Activated CD8-positive, alpha-beta memory T cell treated with anti-CD3 and anti-CD28 coated beads for 48 hours (primary cell): ENCODE results near the gene TPRG1L.
"Not testable (repeated sequence)": the region's sequence is repeated elsewhere in the genome, so short reads cannot be mapped to it uniquely, and the experiment has no call there.

ENCODE experiments used
- DNase-seq, 3 experiments: peaks; one replicate each; pipeline ENCODE4 v3.0.0-alpha.2; 2020; ENCODE audit warnings: low read depth in 2 of 3, low spot score in 2 of 3

Gene TPRG1L

DNA sequence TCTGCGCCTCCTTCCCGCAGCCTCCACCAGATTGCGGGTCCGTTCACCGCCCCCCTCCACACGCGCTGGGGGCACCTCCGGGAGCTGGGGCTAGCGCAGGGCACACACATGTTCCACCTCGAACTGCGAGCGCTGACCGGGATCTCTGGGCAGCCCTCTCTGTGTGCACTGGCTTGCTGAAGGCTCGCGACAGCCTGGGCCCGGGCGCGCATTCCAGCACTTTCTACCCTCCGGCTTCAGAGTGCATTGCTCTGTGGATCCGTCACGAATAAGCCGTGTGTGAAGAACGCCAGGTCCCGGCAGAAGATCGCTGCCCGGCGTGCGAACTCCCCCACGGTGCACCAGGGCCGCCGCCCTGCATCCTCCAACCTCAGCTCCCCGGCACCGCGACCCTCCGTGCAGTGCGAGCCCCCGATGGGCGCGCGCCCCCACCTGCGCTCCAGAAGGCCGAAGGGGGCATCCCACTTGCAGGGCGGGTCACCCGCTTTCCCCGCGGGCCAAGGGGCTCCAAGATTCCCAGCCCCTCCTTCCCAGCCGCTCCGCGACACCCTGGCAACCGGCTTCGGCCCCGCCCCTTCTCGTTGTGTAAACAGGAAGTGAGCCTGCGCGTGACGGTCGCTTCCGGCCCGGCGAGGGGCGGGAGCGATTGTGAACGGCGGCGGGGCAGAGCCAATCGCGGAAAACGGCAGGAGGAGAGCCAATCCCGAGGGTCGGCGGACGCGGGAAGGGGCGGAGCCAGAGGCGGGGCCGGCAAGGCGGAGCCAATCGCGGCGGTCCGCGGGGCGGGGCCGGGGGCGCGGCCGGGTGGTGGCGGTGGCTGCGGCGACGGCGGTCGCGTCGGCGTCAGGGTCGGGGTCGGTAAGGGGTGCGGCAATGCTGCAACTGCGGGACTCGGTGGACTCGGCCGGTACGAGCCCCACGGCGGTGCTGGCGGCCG, at the start of gene TPRG1L:
TPRG1L (plus strand) TSS at position 816 of the 937 bp plus-strand sequence; CDS start at position 874, 58 bp downstream.
- peak; percentile 94 to 97 (median 97) for DNase-seq

DNA sequence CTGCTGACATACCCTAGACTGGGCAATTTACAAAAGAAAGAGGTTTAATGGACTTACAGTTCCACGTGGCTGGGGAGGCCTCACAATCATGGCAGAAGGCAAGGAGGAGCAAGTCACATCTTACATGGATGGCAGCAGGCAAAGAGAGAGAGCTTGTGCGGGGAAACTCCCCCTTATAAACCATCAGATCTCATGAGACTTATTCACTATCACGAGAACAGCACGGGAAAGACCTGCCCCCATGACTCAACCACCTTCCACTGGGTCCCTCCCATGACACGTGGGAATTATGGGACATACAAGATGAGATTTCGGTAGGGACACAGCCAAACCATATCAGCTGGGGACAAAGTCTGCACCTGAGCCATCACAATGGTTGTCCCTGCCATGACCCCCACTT, 49.3 kb upstream of the TPRG1L start:
- DNase-seq, result not testable (repeated sequence)

DNA sequence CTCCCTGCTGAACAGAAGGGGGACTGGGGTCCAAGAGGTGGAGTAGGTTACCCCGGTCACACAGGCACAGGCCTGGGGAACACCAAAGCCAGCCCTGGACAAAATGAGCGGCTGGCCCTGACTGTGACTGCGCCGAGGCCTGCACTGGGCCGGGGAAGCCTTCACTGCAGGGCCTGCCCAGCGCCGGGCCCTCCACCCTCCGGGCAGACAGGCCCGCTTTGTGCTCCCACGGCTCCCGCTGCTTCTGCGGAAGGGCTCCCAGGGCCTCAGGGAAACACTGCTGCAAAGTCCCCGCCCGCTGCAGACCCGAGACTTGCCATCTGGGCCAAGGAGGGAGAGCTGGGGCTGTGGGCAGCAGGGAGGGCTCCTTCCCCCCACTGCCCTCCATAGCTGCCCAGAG, 48.8 kb upstream of the TPRG1L start:
- DNase-seq, result no peak

DNA sequence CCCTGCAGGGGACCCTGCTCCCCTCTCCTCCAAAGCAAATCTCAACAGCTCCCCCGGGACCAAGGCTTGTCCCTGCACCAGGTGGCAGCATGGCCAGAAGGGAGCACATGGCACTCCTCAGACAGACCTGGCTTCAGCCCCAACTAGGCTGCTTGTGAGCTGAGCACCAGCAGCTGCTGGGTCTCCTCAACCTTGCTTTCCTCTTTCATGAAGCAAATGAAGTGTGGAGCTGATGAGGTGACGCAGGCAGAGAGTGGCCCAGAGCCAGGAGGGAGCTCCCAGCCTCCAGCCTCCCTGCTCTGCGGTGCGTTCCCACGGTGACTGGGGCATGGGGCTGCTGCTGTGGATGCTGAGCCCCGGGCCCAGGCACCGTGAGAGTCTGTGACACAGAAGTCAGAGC, 47.5 kb upstream of the TPRG1L start:
- no peak for DNase-seq

DNA sequence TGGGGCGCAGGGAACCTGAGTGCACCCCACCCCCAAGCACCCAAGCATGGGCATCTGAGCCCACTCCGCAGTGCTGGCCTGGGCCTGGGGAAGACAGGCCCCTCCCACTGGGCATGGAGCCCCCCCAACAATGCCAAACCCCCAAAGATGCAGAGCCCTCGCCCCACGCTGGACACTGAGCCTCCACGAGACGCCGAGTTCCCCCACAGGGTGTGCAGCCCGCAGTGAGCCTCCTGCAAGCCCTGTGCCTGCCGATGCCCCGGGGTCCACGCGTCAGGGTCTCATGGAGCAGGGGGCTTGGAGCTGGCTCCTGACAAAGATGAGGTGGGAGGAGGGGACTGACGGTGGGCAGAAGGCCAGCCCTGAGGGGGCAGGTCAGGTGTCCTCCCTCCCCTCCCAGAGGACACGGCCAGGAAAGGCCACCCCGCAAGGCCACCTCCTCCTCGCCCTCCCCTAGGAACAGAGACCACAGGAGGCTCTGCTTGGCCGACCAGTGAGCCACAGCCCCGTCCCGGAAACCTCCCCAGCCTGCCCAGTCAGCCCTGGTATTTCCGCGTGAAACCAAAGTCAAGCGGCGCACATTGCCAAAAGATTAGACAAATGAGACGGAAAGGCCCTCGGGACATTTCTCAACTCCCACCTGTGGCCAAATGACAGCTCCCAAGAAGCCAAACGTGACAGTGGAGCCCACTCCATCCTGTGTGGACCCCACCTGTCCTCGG, 46.9 kb upstream of the TPRG1L start:
- DNase-seq, result no peak

DNA sequence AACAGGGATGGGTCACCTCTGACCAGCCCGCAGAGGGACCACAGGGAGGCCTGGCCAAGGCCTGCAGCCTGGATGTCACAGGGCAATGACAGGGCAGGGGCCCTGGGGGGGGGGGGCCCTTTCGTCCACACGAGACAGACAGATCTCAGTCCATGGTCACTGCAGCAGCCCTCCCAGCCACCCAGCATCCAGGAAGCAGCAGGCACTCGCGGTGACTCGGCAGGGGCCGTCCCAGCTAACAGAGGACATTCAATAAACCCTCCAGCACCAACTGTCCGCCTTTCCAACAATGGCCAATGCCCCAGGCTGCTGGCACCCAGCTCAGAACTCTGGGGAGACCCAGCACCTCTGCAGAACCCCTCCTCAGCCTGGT, 46.4 kb upstream of the TPRG1L start:
- no peak for DNase-seq

DNA sequence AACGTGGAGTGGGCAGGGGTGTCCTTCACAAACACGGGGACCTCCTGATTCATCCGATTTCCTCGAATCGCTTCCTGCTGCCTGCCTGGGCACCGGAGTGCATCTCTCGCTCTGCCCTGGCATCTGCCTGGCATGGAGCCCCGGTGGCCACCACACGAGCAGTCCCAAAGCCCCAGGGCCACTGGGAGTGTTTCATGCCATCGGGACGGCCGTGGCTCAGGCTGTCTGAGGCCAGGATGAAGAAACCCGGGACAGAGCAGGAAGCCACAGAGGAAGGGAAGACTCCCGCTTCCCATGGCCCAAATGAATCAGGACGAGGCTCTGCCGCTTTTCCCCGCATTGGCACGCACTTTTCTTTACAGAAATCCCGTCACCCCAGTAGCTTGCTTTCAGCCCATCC, 45.9 kb upstream of the TPRG1L start:
- no peak for DNase-seq

DNA sequence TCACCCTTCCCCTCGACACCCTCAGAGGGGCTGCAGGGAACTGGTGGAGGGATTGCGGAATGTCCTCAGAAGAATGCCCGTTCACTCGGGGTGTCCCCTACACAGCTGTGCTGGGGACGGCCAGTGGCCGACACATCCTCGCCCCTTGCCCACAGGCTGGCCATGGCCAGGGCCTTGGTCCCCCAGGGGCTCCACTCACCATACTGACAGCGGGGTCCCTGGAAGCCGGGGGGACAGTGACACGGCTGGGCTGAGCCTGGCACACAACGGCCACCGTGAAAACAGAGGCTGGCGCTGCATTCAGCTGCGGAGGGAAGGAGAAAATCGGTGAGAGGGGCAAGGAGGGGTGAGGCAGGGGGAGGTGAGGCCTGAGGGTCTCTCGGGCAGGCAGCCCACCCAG, 45.2 kb upstream of the TPRG1L start:
- DNase-seq, result no peak

DNA sequence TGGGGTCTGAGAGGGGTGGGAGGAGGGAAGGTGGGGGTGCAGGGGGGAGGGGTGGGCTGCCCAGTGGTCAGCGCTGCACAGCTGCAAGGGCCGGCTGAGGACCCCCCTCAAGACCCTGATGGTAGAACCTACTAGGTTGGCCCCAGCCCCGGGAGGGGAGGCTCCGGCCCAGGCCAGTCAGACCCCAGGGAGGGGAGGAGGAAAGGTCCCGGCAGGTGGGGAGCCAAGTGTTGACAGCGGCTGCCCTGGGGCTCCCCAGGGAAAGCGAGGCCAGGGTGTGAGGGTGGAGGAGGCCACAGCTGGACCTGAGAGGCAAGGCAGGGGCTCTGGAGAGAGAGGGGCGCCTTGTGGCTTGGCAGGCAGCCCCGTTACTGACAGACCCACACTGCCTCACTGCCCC, 44.6 kb upstream of the TPRG1L start:
- DNase-seq, result no peak

DNA sequence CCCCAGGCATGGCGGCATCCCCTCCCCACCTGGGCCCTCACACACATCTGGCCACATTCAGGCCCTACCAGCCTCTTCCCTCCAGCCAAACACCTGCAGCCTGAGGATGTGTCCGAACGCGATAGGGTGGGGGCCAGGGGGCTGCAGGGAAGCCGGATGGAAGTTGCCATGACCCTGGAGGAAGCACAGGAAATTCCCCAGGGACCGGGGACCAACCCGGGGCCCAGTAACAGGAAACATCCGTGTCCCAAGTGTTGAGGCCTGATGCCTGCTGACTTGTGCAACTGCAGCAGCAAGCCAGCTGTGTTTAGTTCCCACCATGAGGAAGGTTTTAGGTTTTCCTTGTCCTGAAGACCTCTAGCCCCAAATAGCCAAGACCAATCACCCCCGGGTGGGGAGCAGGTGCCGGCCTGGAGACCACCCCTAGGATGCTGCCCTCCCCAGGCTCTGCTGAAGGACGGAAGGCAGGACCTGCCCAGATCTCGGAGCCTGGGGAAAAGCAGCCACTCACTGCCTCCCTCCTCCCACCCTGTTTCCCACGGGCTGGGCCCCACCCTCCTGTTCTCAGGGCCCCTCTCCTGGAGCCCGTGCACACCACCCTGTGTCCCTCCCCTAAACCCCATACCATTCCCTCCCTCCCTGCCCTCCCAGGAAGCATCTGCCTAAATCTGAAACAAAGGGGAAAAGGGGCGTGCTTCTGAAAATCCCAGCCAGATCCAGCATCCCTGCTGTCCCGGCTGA, 43.3 kb upstream of the TPRG1L start:
- DNase-seq, result no peak

DNA sequence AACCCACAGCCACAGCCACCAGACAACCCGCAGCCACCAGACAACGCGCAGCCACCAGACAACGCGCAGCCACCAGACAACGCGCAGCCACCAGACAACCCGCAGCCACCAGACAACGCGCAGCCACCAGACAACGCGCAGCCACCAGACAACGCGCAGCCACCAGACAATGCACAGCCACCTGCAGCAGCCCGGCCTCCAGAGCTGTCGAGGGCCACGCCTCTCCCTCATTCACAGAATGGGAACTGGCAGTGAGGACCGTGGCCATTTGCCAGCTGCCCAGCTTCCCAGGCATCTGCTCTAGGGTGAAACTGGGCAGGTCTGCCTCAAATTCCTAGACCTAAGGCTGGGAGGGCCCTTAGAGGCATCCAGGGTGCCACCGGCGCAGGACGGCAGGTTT, 41.1 kb upstream of the TPRG1L start:
- not testable (repeated sequence) for DNase-seq

DNA sequence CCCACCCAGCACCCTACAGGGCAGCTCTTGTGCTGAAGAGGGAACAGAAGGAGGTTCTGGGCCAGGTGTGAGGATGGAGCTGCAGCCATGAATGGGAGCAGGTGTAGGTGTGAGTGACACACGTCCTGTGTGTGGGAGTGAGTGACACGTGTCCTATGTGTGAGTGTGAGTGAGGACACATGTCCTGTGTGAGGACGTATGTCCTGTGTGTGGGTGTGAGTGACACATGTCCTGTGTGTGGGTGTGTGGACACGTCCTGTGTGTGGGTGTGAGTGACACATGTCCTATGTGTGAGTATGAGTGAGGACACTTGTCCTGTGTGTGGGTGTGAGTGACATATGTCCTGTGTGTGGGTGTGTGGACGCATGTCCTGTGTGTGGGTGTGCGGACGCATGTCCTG, 39.9 kb upstream of the TPRG1L start:
- no peak for DNase-seq

DNA sequence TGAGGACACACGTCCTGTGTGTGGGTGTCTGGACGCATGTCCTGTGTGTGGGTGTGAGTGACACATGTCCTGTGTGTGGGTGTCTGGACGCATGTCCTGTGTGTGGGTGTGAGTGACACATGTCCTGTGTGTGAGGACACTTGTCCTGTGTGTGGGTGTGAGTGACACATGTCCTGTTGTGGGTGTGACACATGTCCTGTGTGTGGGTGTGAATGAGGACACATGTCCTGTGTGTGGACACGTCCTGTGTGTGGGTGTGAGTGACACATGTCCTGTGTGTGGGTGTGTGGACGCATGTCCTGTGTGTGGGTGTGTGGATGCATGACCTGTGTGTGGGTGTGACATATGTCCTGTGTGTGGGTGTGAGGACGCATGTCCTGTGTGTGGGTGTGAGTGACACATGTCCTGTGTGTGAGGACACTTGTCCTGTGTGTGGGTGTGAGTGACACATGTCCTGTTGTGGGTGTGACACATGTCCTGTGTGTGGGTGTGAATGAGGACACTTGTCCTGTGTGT, 39.4 kb upstream of the TPRG1L start:
- DNase-seq, result not testable (repeated sequence)

DNA sequence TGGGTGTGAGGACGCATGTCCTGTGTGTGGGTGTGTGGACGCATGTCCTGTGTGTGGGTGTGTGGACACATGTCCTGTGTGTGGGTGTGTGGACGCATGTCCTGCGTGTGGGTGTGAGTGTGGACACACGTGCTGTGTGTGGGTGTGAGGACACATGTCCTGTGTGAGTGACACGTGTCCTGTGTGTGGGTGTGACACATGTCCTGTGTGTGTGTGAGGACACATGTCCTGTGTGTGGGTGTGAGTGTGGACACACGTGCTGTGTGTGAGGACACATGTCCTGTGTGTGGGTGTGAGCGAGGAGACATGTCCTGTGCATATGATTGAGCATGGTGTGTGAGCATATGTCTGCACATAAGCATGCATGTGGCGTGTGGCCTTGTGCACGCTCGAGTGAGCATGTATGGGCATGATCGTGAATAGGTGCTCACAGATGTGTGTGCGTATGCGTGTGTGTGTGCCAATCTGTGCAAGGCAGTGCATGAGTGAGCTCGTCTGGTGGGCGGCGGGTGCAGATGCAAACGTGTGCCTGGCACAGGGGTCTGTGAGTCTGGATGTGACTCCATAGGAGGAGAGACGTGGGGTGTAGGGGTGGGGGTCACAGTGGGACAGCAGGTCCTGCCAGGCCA, 38.8 kb upstream of the TPRG1L start:
- no peak for DNase-seq

DNA sequence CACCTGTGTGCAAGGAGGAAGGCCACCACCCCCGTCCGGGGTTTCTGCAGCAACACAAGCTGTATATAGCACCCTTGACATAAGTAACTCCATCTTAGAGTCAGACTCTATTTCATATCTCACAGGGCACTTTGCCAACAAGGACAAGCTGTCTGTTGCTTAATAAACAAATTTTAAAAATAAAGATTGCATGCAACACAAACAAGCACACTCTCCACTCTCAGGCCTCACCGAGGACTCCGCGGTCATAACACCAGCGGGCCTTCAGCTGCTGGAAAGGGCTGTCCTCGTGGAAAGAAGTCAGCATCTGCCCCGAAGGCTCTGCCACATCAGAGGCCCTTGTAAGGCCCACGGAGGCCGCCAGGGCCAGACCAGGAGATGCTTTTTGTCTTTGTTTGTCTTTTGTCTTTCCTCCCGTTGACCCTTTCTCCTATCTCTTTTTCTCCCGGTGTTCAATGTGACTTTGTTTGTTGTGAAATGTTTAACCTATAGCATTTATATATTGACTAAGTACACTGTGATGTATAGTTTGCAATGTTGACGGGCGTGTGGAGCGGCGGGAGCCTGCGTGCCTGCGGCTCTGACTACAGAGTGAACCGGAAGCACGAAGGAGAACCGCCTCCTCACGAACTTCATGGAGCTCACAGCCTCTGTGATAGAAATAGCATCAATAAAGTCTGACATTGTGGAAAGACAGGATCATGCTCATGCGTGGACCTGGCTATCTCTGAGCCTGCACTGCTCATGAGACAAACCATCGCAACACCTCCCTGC, 37.6 kb upstream of the TPRG1L start:
- no peak for DNase-seq

DNA sequence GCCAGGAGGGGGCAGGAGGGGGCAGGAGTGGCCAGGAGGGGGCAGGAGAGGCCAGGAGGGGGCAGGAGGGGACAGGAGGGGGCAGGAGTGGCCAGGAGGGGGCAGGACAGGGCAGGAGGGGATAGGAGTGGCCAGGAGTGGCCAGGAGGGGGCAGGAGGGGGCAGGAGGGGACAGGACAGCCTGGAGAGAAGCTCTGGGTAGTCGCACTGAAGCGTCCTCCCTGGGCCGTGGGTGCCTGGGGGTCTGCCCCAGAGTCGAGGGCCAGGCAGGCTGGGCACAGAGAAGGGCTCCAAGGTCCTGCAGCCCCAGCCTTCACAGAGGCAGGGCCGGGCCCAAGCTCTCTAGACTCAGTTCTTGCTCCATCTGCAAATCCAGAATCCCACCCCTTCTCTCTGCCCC, 36.4 kb upstream of the TPRG1L start:
- no peak for DNase-seq

DNA sequence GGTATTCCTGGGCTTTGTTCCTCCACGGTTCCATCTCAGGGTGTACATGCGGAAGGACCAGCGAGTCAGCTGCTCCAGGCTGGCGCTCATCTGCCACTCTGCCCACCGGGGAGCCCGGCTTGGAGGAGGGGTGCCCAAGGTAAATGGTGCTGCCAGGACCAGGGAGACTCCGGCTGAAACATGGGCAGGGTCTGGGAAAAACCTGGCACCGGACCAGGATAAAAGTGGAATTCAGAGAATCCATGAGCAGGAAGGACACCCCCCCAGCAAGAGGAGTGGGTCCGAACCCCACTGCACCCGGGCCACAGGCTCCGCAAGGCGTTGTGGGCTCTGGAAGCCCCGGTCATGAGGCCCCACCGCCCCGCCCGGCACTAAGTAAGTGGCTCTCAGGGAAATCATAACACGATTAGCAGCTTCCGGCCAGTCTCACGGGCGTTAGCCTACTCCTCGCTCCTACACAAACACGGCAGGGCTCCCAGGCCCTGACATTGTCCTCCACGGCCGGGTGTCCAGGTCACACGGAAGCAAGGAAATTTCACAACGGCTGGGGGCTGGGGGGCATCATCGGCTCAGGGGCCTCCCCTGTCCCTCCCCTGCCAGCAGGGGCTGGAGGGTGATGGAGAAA, 34.6 kb upstream of the TPRG1L start:
- no peak for DNase-seq

DNA sequence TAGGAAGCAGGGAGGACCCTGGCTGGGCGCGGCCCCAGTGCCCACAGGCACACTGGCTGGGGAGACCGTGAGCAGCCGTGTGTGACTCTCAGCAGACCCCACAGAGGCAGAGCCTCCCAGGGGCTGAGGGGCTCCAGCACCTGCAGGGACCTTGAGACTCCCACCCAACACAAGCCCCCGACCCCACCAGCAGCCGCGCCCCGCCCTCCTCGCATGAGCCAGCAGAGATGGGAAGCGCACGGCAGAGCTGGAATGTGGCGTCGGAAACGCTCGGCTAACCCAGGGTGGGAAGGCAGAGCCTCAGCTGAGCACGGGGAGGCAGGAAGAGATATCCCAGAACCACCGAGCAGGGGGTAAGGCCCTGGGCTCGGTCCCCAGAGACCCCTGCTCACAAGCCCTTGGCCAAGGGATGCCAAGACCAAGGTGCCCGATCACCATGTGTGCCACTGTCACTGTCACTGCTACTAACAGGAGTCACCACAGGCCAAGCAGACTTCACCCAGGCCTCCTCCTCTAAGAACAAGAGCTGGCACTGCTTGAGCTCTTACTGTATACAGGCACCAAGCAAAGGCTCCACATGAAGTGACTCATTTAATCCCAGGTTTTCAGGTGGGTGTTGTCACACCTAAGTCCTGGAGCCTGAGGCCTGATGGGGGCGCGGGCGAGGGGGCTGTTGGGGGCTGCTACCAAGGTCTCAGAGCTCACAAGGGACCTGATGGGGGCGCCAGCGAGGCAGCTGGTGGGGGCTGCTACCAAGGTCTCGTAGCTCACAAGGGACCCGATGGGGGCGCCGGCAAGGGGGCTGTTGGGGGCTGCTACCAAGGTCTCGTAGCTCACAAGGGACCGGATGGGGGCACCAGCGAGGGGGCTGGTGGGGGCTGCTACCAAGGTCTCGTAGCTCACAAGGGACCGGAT, 33.6 kb upstream of the TPRG1L start:
- DNase-seq, result no peak

DNA sequence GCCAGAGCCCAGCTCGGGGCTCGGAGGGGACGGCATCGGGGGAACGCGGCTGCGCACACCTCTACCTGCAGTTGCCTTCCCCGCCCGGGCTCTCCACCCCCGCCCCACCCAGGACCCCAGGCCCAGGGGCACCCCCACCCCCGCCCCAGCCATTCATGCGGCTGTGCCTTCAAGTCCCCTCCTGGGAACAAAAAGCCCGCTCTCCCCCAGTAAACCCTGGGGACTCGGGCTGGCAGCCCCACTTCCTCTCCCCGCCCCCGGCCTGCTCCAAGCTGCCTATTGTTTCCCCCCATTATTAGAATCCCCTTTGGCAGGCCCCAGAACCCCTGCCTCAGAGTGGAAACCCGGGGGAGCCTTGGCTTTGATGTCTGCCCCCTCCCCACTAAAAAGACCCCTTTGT, 31.5 kb upstream of the TPRG1L start:
- DNase-seq, result no peak
